OCI-LY3 (cell line): Measurements from ENCODE around the gene GP2.

Experiments
- CTCF ChIP-seq: fragments of 200-600, 300-600 bp; sonication (generic); IDR thresholded peaks from 2 replicates; pipeline ENCODE4 v1.5.1; 2014; ENCODE audit warnings: antibody characterized with exemption, low read length, low read depth
- EZH2phosphoT487 ChIP-seq: fragments of 200-600 bp; shearing (Covaris generic); IDR thresholded peaks from 2 replicates; pipeline ENCODE4 v1.6.1; 2018; ENCODE audit warnings: antibody characterized with exemption, mixed run types, low read depth

GRCh38 chr16:20329392-20330138 lies 2.3 kb upstream of the GP2 start:
- TF ChIP-seq CTCF (no peak), EZH2phosphoT487 (no peak)
